GM21825 (cell line): ENCODE measurements around the gene NXPH2.

Source experiments
- ATAC-seq: cut with Tn5 transposase; IDR thresholded peaks from one replicate; pipeline ENCODE4 v1.9.1; 2021; ENCODE audit warnings: mild to moderate bottlenecking, moderate library complexity; ENCODE audit not compliant: unreplicated experiment

NXPH2 gene

DNA sequence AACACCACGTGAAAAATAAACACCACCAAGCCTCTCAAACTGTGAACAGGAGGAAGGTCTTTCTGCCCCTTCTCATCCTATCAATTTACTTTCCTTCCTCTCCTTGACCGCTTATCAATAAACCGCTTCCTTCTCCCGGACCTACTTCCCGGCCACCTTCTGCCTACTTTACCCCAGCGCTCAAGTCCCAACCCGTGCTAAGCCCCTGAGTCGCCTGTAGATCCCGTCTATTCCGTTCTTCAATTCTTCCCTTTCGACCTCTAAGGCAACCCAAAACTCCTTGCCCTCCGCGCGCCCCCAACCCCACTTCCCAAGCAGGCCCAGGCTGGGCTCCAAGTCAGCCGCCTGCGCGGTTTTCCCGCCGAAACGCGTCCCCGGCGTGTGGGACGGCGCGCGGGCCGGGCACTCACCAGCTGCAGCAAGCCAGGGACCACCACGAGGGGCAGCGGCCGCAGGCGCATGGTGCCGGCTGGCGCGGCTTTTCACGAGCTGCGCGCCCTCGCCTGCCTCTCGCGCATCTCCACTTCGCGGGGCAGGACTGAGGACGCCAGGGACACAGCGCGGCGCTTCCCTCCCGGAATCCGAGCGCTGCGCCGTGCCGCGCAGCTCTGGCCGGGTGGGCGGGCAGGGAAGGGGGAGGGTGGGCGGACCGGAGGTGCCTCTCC, at the start of gene NXPH2:
NXPH2 (minus strand) TSS at position 610 of the 665 bp plus-strand sequence; CDS start at position 461, 149 bp downstream.
- no peak for ATAC-seq

DNA sequence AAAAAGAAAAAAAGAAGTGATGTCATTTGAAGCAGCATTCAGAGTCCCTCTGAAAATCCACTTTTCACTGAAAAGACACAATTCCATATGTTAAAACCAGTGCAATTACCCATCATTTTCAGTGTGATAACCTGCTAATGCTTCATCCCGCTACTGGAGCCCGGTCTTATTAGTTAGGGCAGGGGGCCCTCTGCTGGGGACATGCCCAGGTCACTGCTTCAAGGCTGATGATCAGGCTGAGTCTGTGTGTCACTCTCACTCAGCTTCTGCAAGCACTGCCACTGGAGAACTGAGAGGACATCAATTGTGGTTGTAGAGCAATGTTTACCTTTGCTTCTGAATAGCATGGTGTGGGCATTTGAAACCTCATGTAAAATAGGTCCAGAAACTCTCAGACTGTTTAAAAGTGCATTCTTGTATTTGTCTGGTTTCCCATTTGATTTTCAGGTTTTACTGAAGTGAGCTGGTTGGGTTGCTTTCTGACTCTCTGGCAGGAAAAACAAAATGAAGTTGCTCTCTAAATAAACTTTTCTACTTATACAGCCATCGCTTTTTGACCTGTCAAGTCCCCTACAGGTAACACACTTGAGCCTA, 49.2 kb upstream of the NXPH2 start:
- ATAC-seq = no peak

DNA sequence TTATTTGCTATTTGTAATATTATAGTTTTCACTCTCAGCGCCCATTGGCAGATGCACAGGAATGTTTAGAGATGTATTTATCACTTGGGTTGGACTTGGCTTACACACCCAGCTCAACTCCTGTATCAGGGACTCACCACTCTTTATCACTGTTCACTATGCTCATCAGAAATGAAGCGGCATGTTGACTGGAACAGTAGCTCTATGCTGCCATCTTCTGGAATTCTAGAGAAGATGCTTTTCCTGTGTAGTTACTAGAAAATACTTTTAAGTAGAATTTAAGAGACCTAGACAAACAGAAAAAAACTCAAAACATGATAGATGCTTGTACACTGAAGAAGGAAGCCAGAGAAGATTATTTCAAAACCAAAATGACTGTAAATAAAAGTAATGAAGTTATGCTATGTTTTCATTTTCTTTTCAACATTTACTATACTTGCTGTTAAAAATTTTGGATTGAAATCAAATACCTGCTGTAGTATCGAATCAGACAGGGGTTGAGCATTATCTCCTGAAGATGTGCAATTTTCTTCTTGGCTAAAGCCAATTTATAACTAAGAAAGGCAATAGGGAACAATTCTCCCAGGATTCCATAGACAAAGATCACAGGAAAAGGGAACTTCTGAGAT, 47.4 kb upstream of the NXPH2 start:
- ATAC-seq = no peak

DNA sequence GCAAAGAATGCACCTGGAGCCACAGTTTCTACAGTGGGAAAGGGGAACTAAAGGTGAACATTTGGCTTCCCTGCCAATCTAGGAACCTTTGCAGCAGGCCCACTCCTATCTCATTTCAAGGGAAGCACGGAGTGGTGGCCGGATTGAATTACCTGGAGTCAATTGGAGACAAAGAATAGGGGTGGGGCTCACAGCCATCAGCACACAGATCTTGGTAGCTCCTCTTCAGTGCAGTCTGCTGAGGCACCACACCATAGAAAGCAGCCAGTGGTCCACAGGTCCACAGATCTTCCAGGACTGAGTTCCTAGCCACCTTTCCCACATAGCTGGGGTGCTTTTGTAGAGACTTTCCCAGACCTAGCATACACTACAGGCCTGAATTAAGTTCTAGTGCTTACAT, 43.5 kb upstream of the NXPH2 start:
- ATAC-seq = no peak

DNA sequence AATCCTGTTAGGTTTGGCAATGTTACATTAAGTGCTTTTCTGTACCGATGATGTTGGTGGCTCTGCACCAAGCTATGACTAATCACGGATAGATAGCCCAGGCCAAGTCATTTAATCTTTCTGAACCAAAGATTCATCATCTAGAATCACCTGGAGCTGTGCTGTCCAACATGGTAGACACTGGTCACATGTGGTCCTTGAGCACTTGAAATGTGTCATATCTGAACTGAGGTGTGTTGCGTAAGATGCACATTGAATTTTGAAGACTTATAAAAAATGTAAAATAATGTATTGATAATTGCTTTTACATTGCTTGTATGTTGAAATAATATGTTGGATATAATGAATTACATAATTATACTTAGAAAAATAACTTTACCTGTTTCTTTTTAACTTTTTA, 39.8 kb upstream of the NXPH2 start:
- no peak for ATAC-seq

DNA sequence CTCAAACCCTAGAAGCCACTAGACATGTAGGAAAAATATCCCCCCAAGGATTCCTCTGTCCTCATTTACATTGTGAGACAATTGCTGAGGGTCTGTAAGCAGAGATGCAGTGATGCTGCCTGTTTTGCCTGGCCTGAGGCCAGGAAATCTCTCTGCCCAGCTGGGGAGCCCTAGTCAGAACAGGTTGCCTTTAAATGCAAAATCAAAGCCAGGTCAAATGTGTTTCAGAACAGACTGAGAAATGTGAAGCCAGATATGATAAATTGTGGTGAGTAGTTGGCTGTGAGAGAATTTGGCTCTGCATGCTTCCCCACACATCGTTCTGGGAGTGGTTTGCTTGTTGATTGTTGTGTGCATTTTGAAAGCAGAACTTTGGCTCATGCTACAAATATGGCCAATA, 38.4 kb upstream of the NXPH2 start:
- no peak for ATAC-seq

DNA sequence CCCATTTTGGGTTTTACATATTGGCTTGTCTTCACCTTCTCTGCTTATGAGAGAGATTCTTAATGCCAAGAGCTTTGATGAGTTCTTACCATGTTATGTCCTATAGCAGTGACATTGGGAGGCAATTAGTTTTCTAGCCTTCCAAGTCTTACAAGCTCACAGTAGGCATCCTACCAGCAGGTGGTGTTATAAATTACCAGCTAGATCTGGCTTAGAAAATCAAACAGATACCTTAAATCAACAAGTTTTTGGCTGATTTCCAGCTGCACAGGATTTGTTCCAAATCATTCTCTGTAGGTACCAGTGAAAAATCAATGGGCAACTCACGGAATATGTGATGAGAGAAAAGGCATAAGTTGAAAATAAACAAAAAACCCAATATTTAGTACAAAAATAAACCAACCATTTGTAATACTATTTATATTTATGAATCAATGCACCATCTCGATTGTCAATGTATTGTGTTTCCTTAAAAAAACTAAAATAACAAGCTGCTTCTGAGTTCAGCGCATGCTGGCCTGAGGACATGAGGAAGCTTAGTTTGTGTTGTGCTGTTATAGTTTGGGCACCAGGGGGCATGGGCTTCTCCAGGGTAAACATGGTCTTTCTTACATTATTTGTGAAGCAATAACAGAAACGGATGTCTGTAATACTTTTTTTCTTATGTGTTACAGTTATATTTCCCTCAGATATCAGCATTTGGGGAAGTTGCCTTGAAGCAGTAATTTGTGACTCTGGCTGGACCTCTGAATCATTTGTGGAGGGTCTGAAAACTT, 34.1 kb upstream of the NXPH2 start:
- ATAC-seq = no peak

DNA sequence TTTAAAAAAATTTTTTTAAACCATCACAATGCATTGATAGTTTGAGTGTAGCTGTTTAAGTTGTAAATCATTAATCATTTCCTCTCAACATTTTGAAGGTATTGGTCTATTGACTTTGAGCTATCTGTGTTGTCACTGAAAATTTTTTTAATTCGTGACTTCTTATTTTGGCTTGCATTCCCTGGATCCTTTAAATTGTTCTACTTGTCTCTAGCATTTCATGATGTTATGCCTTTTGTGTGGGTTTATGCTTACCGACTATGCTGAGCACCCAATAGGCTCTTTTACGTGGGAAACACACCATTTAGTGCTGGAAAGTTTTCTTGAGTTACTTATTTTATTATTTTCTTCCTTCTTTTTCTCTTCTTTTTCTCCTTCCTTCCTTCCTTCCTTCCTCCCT, 31.2 kb upstream of the NXPH2 start:
- no peak for ATAC-seq

DNA sequence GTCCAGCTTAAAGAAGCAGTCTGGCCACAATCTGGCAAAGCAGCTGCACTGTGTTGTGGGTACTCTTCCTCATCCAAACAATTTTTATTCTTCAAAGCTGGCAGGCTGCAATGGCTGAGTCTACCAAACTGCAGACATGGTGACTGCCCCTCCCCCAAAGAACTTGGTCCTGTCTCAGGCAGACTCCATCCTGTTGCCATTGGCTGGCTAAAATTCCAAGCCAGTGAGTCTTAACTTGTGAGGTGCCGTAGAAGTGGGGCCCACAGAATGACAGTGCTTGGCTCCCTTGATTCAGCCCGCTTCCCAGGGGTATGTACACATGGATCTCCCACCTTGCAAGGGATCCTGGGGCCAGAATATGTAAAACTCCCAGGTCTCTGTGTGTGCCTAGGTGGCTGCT, 14.5 kb upstream of the NXPH2 start:
- ATAC-seq = no peak

DNA sequence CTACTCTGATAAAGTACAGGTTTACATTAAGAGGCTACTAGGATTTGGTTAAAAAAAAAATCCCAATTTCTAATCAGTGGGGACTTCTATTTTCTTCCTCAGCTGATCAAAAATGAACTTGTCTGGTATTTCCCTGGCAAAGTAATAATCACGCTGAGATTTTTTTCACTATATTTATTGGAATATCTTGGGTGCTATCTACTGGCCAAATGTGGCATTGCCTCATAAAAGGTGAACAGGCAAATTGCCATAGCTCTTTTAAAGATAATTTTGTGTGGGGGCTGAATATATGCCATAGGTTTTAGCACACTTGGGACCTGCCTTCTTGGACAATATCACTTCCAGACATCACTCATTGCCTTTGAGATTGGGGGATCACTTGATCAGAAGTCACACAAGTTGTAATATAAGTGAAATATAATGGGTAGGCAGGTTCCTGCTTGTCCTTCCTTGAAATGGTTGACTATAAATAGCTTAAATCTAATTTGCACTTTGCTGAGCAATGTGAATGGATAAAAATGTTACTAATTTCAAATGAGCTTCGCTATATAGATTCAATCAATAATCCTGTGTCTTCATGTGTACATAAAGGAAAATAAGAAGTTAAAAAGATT, 7.0 kb upstream of the NXPH2 start:
- ATAC-seq = no peak

DNA sequence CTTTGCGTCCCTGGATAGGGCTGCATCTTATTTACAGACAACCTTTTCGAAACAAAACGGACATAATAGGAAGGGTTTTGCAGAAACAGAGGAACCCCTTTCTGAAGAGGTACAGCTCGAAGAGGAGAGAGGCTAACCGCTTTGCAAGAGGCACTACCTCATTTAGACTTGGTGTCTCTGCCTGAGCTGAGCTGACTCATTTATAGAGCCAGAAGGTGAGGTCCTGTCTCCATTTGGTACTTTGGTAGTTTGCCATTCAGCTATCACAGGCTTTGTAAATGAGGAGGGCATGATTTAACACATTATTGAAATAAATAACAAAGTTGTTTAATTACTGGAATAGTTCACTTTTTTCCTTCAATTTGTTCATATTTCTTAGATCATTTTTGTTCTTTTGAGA, 2.2 kb upstream of the NXPH2 start:
- ATAC-seq = no peak

DNA sequence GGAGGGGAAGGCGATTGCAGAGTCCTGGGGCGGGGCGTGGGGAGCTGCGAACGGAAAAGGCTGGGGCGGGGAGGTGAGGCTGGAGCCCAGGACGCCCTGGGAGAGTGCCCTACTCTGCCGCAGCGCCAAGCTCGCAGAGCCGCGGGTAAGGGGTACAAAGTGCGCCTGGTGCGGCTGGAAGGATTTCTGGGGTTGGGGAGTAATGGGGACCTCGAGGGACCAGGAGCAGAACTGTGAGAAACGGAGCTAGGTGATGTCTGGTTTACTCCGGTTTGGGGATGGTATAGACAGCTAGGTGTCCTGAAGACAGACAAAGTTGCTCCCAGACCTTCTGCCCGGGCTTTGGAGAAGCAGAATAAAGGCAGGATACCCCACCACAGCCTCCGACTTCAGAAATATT, 718 bp upstream of the NXPH2 start:
- no peak for ATAC-seq

DNA sequence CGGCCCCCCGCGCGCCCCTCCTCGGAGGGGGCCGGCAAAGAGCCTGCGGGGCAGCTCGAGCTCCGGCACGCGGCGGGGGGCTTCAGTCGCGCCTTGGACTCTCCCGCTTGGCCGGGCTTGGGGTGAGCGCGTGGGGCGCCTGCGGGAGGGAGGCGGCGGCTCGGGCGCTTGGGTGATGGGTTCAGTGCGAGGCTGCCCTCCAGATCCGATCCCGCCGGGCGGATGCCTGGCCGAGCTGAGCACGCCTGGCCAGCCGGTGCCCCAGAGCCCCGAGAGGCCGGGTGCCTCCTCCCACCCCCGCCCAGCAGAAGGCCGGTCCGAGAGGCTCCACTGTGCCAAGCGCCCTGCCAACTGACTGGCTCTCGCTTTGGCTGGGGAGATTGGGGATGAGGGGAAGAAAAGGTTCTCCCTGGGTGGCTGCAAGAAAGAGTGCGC, 273 bp upstream of the NXPH2 start:
- no peak for ATAC-seq

DNA sequence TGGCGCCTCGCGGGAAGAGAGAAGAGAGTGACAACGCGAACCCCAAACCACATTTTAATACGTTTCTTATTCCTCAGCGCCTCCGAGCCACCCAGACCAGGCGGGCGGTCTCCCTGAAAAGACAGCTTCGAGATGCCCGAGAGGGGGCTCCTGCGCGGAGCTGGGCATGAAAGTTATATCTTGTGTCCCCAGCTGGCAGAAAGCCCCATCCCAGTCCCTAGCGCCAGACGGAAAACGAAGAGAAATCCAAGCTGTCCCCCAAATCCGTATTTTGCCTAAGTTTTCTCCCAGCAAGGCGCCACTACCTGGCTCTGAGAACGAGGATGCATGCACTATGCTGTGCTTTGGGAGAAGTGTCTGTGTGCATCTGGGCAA, 797 bp downstream of the NXPH2 start:
- ATAC-seq = no peak

DNA sequence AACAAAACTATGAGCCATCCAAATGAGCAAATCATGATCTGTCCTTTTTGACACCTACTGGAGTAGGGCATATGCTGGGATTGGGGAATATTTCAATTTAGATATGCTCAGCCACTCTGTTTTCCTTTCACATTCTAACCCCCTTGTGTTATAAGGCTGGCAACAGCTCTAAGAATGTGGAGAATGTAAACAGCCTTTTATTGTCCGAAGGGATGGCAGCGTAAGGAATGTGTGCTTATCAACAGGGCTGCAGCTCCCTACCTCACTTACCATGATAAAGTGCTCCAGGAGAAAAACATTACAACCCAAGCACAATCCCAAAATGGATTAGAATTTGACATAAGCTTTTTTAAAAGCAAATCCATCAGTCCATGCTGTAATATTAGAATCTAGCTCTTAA, 2.2 kb downstream of the NXPH2 start:
- ATAC-seq = no peak

DNA sequence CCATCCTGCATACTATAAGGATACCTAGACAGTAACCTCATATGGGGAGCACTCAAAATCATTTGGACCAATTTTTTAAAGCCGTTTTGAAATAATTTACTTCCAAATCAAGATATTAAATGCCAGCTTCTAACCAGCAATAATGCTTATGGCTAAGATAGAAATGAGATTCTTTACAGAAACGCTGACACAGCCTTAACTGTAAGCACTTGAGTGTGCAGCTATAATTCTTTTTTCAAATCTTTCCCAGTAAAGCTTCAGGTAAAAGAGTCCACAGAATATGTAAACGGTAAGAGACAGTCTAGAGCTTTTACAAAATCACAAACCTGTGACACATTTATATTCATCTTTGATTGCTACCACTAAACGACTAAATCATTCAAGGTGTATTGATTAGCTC, 4.5 kb downstream of the NXPH2 start:
- ATAC-seq = no peak

DNA sequence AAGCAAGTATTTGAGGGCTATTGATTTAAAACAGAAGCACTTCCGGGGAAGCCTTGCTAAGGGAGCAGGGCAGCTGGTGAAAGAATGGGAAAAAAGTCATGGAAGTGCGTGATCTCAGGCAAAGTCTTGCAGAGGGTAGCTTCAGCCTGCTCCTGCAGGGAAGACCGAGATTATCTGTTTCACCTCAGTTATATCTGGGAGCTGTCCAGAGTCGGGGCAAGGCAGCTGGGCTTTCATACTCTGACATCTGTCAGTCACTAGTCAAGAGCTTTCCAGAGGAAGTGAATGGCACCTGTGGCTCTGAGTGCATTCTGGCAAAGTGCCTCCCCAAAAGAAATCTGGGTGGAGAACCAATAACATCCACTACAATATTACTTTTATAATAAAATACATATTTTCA, 8.7 kb downstream of the NXPH2 start:
- ATAC-seq = no peak

DNA sequence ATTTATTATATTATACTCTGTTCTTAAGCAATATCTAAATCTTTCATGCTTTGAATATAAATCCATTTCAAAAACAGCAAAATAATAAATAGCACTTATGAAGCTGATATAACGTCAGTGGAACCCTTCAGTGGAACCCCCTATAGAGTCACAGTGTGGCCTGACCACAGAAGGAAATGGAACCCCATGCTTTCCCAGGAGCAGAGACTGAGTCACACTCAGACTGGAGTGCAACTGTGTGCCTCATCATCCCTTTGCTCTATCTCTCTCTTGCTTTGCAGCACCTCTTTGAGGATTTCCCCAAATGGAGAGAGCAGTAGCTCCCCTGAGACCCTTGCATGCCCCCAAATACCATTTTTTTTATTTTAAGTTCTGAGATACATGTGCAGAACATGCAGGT, 13.1 kb downstream of the NXPH2 start:
- no peak for ATAC-seq

DNA sequence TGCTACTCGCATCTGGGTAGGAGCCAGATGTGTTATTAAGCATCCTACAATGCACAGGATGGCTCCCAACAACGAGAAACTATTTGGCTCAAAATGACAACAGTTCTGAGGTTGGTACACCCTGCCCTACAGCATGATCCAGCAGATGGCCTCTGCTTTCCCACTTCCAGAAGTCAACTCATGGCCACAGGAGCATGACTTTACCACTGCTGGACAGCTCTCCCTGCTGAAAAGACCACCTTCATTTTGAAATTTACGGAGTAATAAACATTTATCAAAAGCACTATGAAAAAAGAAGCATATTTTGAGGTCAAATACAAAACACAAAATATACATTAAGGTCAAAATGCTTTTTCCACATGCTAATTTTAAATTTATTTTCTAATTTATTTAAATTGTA, 13.7 kb downstream of the NXPH2 start:
- ATAC-seq = no peak

DNA sequence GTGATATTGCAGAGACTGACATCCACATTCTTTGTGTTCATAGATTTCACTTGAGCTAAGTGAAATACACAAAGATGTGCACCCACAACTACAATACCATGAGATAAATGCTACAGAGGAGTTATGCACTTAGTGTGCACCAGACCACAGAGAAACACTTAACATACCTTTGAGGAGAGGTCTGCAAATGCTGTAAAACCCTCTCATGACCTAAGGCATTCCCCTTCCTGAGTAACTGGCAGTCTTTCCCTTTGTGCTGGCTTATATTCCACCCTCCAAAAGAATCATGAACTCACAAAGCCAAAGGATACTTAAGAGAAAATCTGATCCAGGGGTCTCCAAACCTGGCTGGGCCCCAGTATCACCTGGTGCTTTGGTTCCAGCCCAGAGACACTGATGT, 16.2 kb downstream of the NXPH2 start:
- ATAC-seq = no peak

DNA sequence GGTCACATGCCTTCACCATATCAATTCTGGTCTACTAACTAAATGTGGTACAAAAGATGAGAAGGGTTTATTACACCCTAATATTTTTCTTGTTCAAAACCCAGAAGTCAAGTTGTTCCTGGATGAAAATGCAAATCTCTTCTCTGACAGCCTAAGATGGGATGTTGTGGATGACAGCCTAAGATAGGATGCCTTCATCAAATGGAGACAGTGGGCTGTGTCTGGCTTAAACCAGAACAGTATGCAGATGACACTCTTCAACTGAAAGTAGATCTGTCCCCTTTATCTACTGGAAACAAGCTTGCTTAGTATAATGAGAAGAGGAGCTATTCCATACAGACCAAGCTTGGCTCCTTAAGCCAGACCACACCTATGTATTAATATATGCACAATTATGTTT, 17.7 kb downstream of the NXPH2 start:
- no peak for ATAC-seq
